GM21423 (cell line): ENCODE results near the gene CTDSP2.
"Not testable (repeated sequence)": the region's sequence is repeated elsewhere in the genome, so short reads cannot be mapped to it uniquely, and the experiment has no call there.

ENCODE experiments used
- ATAC-seq: cut with Tn5 transposase; IDR thresholded peaks from one replicate; pipeline ENCODE4 v1.9.1; 2021; ENCODE audit warnings: mild to moderate bottlenecking, moderate library complexity; ENCODE audit not compliant: unreplicated experiment

The CTDSP2 gene

DNA sequence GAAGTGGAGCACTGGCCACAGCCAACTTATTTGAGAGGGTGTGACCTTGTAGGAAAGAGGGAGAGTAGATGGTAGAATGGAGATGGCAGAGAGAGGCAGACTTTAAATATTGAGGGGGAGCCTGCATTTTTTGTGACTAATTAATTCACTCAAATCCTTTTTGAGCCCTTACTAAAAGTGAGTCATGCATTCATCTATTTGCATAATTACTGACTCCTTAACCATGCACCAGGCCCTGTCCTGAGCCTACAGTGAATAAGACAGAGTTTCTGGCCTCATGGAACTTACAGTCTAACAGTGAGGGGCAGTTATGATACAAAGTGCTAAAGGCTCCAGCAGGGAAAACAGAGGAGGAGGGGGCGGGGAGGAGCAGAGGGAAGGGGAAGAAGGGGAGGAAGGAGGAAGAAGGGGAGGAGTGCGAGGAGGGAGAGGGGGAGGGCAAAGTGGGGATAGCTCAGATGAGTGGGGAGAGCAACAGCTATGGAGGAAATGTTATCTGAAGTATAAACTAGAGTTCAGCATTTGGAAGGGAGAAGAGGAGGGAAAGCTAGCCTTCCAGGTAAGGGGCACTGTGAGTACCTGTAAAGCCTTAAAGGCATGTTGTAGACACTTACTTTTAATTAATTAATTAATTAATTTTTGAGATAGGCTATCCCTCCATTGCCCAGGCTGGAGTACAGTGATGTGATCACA, 7.5 kb upstream of the CTDSP2 start:
- ATAC-seq: no peak

DNA sequence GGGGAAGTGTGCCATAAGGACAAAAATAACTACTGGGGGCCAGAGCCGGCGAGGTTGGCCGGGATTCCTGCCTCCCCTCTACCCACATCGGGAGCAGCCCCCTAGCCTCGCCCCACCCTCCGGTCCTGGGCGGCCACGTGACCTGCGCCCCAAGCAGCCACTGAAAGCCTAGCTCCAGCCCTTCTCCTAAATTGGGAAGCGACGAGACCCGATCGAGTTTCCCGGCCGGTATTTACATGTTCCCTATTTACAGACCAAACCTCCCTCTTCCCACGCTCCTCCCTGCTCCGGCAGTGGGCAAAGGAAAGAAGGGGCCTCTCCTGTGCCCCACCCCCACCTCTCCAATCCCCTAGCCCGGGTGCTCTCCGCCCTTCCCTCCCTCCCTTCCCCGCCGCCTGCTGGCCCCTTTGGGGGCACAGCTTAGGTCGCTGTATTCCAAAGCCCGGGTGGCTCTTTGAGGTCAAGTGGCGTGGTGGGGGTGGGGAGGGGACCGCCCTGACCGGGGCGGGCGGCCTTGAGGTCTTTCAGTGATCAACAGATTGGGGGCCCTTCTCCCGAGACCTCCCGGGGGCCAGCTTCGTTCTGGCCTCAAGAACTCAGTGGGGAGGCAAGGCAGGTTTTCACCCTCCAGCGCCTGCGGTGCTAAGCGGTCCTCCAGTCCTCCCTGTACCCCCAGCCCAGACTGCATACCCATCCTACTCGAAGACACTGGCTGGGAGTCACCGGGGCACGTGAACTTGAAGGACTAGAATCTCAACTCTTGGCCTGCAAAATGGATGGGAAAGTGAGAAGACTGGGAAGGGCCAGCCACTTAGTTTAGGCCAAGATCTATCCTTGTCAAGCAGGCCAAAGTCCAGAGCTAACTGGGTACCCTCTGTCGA, 6.3 kb upstream of the CTDSP2 start:
- no peak for ATAC-seq

DNA sequence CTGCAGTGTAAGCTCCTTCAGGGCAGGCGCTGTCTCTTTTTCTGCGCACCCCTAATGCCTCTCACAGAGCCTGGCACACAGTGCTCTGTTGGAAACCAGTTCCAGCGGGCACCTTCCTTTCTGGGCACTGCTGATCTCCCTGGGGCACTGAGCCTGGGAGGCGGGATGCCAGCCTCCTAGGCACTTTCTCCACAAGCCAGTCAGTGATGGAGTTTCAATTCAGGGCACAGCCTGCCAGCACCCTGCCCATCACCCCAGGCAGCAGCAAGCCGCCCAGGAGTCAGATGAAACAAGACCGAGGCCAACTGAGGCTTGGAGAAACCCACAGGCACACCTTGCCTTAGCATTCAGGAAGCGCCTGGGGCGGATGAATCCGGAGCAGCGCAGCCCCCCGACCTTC, 5.7 kb upstream of the CTDSP2 start:
- ATAC-seq: no peak

DNA sequence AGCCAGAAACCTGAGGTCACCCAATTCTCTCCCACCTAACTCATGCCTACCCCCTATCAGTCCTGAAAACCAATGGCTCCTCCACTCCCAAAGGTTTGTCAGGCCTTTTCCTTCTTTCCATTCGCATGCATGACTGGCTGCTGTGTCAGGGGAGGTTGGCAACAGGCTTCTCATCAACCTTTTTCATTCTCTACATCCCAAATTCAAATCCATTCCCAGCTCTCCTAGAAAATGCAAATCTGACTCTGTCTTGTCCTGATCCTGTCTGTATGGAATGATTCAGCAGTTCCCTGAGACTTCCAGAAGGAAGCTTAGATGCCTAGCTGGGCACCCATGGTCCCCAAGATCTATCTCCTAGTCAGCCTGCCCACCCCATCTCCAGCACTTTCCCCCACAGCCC, 5.0 kb upstream of the CTDSP2 start:
- ATAC-seq: no peak

DNA sequence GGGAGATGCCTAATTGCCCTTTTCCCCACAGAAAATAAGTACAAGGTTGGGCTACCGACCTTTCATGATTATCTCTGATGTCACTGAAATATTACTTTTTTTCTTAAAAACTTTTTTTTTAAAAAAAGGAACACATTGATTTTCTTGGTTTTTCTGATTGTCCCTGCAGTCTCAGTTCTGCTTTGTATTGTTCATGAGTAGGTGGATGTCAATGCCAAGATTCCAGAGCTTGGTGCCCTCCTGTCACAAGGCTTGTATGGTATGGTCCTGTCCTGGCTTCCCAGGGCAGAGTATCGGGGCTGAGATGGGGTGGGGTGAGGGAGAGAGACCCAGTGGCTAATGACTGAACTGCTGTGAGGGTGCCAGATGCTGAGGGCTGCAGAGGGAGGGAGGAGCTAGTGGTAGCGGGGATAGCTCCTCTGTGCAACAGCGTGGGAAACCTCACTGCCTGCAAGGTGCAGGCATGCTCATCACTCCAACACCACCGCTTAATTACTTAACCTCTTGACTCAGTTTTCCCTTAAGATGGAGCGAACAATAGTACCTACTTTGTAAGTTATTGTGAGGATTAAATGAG, 4.4 kb upstream of the CTDSP2 start:
- ATAC-seq: peak; percentile 27

DNA sequence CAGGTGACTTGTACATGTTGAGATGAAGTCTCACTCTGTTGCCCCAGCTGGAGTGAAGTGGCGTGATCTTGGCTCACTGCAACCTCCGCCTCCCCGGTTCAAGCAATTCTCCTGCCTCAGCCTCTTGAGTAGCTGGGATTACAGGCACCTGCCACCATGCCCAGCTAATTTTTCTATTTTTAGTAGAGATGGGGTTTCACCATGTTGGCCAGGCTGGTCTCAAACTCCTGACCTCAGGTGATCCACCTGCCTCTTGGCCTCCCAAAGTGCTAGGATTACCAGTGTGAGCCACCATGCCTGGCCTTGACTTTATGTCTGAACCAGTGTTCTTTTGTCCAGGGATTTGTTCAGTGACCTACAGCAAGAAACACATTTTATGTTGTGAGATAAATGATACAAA, 2.9 kb upstream of the CTDSP2 start:
- ATAC-seq: not testable (repeated sequence)

DNA sequence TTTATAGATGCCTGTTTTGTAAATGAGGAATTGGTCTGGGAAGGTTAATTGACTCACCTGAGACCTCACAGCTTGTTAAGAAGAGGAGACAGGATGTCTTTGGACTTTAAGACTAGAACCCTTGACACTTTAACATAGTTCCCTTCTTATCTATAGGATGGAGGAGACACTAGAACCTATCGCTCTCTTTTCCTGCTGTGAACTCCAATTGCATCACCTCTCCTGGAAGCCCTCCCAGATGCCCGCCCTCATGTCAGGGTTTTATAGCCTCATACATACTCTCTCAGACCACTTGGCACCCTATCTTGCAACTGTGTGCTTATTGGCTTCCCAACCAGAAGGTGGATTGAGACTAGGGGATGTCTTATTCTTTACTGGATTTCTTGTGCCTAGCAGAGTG, 2.5 kb upstream of the CTDSP2 start:
- no peak for ATAC-seq

DNA sequence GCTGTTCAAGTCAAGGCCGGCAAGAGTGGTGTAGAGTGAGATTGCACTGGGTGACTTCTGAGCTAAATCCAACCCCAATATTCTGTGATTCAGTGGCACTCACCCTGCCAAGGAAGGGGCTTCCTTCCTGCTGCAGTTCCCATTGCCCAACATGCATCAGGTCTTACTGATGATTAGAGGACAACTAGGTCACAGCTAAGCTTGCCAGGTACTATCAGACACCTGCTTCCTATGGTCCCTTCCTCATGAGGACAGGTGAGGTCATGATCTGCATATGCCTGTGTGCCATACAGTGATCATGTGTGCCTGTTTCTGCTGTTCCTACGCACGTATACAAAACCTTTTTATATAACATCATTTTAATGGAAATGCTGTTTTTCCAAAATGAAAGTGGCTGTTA, 1.7 kb upstream of the CTDSP2 start:
- no peak for ATAC-seq

DNA sequence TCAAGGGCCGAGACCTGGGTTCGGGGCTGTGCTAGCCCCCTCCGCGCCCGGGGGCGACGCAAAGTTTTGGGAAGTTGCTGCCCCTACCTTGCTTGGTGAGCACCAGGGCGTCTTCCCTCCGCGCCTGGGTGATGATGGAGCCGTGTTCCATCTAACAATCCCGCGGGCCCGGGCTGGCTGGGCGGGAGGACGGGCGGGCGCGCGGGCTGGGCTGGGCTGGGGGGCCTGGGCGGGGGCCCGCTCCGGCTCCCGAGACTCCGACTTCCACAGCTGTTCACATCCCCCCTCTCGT, 298 bp downstream of the CTDSP2 start:
- peak; percentile 10 for ATAC-seq

DNA sequence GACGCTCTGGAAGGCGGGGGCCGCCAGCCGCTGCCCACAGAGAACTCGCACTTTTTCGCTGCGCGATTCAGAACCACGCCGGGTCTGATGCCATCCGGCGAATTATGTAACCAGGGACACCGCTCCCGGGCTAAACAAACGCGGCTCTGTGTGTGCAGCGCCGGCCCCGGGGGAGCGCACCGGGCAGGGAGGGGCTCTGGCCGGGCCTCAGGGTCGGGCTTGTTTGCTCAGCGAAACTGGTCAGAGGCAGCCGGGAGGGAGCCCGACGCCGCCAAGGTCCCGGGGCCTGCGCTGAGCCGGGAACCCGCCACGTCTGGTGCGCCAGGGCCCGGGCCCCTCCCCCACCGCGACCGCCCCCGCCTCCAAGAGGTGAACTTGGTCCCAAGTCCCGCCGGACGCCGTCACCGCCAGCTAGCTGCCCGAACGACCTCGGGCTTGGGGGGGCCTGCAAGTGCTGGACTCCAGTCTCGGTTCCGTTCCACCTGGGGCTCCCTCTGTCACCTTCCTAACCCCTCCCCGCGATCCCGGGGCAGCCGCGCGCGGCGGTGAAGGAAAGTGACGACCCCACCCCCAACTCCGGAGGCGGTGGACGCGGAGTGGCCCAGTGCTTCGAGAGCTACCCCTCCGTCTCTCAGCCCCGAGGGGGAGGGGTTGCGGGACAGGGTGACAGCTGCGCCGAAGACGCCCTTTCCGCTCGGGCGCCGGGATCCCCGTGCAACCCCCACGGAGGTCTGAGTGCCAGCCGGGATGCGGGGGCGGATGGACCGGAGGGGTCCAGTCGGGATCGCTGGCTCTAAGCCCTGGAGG, 848 bp downstream of the CTDSP2 start:
- peak; percentile 25 for ATAC-seq

DNA sequence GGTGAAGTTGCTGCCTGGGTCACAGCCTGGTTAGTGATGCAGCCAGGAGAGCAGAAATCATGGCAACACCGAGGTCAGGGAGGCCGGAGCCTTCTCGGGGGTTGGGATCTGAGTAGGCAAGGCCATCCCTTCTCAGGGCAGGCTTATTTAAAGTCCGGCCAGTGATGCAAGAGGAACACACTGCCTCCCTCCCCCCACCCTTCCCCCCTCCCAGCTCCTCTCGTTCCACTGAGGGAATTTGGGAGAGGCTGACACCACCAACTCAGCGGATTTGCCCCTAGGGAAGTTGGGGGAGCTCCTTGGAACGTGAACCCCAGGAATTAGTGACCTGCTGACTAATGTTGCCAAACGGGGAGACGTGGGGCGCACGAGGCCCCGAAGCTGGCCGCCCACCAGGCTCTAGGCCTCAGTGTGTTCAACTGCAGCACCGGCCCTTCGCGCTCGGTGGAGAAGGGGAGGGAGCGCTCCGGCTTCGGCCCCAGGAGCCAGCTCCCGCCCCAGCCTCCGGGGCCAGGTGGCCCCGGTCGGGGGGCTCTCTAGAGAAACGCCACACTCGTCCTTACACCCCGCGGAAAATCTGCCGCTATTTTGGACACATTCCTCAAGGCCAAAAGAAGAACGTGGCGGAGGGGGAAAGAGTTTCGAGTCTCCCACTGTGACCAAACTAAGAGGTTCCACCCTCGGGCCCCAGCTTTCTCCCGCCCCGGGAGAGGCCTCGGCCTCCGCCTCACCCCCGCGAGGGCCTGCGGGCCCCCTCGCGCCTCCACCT, 1.6 kb downstream of the CTDSP2 start:
- ATAC-seq: no peak

DNA sequence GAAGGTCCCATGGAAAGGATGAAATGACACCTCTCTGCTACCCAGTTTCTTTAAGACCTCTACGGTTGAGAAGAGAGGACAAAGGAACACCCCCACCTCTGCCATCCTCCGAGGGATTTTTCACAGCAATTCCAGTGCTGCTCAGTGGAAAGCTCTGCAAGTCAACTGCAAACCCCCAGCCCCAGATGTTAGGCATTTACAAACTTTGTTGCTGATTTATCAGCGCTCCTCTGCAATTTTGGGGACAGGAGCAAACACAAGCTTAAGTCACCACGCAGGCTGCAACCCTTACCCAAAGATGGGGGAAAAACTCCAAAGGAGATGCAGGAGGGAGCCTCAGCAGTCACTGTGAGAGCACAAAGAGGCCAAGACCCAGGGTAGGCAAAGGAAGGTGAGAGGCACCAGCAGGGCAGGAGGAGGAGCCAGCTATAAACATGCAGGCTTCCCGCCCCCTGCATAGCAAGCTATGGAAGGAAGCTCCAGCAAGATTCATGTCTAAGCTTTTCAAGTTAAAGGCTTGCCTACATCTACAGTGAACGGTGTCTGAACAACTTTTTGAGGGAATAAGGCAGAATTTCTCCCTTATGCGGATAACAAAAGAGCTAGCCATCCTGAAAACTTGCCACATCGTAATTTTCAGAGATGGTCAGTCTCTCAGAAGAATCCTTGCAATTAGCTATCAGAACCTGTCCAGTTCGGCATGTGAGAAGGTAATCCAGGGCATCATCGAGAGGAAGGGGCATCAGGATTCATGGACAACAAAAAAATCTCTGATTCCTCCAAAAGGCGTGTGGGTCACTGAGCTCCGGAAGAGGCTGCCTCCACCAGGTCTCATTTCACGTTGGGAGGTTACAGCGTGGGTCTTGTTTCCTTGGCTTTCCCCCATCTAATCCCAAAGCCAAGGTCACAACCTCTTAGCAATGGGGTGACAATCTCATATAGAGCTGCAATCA, 3.9 kb downstream of the CTDSP2 start:
- ATAC-seq: no peak

DNA sequence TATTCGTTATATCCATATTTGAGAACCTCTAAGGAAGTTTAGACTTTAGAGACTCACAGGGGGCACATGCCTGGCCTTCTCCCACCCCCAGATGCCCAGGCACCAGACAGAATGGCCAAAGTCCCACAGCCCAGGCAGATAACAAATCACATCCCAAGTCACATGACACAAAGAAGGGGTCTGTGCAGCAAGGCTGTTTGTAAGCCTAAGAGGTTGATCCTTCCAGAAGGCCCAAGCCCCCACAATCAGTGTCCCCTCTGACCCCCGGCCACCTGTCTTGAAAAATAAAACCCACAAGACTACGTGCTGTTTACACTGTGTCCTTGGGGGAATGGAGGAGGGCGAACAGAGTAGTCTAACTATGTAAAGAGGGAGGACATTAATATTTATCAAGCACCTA, 5.1 kb downstream of the CTDSP2 start:
- ATAC-seq: no peak

DNA sequence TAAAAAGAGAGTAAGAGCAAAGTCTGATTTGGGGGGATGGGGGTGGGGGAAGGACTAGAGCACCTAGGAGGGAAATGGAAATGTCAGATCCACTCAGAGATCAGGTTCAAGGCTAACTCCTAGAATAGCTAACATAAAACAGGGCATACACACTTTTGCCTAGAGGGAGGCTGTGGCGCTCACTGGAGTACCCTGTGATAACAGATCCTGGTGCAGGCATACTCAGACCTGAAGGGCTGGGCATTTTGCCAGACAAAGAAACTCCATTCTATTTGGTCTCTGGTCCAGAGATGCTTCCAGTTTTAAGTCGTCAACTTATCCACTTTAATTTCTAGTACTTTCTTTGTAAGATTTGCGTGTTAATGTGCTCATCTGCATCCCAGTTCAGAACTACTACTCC, 5.8 kb downstream of the CTDSP2 start:
- ATAC-seq: no peak

DNA sequence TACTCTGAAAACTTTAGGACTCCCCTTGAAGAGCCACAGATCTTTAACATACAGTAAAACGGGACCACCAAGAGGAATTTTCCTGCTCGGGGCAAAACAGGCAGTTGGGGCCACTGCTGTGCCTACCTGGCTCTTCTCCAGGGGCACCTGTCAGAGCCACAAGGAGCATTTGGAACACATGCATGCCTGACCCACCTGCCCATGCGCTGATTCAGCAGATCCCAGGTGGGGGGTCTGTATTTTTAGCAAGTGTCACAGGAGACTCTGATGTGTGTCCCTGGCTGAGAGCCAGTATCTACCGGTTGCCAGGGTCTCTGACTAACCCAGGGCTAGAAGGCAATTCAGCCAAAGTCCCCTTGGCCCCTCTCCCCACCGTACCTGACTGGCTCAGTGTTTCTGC, 6.5 kb downstream of the CTDSP2 start:
- no peak for ATAC-seq

DNA sequence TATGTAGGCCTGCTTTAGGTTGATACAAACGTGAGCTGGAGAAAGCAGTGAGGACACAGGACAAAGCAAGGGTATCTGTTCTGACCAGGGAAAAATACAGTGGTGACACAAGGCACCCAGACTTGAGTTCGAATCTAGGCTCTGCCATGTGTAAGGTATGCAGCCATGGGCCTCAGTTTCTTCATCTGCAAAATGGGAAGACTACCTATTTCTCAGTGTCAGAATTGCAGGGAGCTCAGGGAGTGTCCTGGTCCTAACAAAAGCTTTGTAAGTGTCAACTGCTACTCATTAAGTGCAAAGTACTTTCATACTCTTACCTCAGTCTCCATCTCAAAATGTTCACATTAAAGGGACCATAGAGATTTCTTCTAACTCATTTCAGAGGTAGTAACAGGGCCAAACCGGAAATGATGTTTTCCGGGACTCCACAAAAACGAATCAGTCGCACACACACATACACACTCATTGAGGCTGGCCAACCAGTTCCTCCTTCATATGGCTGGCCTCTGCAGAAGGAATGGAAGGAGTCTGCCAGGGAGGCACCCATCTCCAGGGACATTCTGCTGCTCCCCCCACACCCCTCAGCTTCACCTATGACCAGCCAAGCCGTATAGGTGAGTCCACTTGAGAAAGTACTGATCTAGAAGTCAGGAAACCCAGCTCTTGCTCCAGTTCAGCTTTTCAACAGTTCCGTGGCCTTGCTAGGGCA, 7.8 kb downstream of the CTDSP2 start:
- no peak for ATAC-seq

DNA sequence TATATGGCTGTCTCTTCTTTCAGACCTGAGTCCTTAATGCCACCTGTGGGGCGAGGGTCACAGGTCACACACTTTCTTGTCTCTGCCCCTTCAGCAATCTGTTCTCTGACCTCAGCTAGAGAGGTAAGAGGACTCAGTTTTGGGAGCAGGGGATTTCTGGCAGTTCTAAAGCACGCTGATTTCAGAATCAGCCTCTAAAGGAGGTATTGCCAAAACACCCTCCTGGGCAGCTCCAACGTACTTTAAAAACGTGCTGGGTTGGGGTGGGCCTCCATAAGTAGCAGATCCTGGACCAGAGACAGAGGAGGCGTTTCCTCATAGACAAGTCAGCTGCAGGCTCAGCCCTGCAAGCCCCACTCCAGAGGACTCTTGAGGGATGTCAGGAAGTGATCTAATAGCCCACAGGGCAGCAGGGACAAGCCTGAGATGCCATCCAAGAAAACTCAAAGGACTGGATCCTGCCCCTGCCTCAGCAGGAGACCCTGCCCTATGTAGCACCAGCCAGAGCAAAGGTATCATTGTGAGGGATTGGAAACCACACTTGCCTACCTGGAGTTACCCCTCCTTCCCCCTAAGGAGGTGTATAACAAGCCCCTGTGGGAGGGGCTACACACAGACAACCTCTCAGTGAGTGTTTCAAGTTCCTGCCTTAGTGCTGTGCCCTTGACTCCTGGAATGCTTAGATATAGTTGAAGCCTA, 8.5 kb downstream of the CTDSP2 start:
- ATAC-seq: peak; percentile 28
